GM12872 (cell line): ENCODE measurements around the gene CDC42.

Experiments used
- CTCF ChIP-seq: IDR thresholded peaks from 3 replicates; pipeline ENCODE4 v1.5.1; 2011; ENCODE audit warnings: low read depth, mild to moderate bottlenecking, low read length, moderate library complexity; ENCODE audit not compliant: insufficient read depth

The CDC42 gene

GRCh38 chr1:22121421-22121911, 69.0 kb downstream of the CDC42 start:
- TF ChIP-seq CTCF = no peak

- TF ChIP-seq CTCF = no peak
These were observed 70.0 kb downstream of the CDC42 start for GRCh38 chr1:22122273-22123070.

DNA sequence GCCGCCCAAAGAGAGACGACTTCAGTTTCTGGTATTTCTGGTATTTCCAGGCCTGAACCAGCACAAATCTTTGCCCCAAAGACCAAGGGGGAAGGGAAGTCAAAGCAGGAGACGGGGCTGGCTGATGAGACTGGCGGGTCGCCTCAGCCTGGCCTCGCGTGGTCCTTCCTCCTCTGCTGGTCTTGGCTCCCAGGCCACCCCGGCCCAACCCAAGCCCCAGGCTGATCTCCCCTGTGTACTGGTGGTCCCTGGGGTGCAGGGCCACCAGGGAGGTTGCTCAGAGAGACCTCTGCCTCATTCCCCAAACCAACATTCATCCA, 70.5 kb downstream of the CDC42 start:
- no peak for TF ChIP-seq CTCF

GRCh38 chr1:22123901-22124404, 71.4 kb downstream of the CDC42 start:
- no peak for TF ChIP-seq CTCF

GRCh38 chr1:22124592-22125229, 72.2 kb downstream of the CDC42 start:
- TF ChIP-seq CTCF = no peak

- no peak for TF ChIP-seq CTCF
These were observed 74.0 kb downstream of the CDC42 start for GRCh38 chr1:22126531-22126930.

- TF ChIP-seq CTCF = no peak
These were observed 74.7 kb downstream of the CDC42 start for GRCh38 chr1:22127248-22127647.
